ENCODE results near the gene GPR83. TPM values are rescaled to one million over a fixed set of nuclear protein-coding genes. Genes with fewer than 3 reads are reported as not detected.

GPR83 gene
- total RNA-seq, 1 experiment from 2014 or later, result 0.06 TPM

GRCh38 chr11:94338651-94339050 lies 62.6 kb downstream of the GPR83 start:
- ChIA-PET POLR2A (ENCODE audit: low non-redundant PET) (no interaction called here), CTCF (no interaction called here)
- no peak overlapping the region for H3K27ac ChIP-seq (ENCODE audit: low read depth, low read length, poor library complexity, severe bottlenecking)
- H3K9me3 ChIP-seq (ENCODE audit: low read depth, low read length, poor library complexity, severe bottlenecking), result no peaks in the 10 kb centered on the region
- peaks cover 33% of the 10 kb centered on the region for H3K27me3 ChIP-seq (replicated peaks; ENCODE audit: insufficient read depth, low read depth, low read length, poor library complexity)
- no peak overlapping the region for H3K4me3 ChIP-seq (ENCODE audit: low read depth, low read length, poor library complexity, severe bottlenecking)
- no peak for TF ChIP-seq CTCF (conservative IDR thresholded peaks at IDR 0.05; ENCODE audit: low read depth, low read length)
- no peak for TF ChIP-seq EZH2 (IDR thresholded peaks at IDR 0.05; ENCODE audit: borderline replicate concordance, low read depth, low read length, poor library complexity, severe bottlenecking)
- no peaks in the 10 kb centered on the region for H3K4me1 ChIP-seq (ENCODE audit: insufficient read depth, low read length, poor library complexity, severe bottlenecking)
- no TSS peak for BruUV-seq (replicated peaks)
- H3K36me3 ChIP-seq (ENCODE audit: insufficient read depth, low read length, poor library complexity, severe bottlenecking), result no peaks in the 10 kb centered on the region
- intact Hi-C loops (cut with micrococcal nuclease; ENCODE audit: unreplicated experiment), result no loop called here
- no peak for DNase-seq (ENCODE audit: low spot score)

- Histone ChIP-seq H3K4me1 (ENCODE audit: insufficient read depth, low read length, poor library complexity, severe bottlenecking) (no peaks in the 10 kb centered on the region), H3K9me3 (ENCODE audit: low read depth, low read length, poor library complexity, severe bottlenecking) (no peaks in the 10 kb centered on the region), H3K27ac (ENCODE audit: low read depth, low read length, poor library complexity, severe bottlenecking) (no peak overlapping the region), H3K36me3 (ENCODE audit: insufficient read depth, low read length, poor library complexity, severe bottlenecking) (no peaks in the 10 kb centered on the region), H3K4me3 (ENCODE audit: low read depth, low read length, poor library complexity, severe bottlenecking) (no peak overlapping the region), H3K27me3 (replicated peaks; ENCODE audit: insufficient read depth, low read depth, low read length, poor library complexity) (peaks cover 35% of the 10 kb centered on the region)
- intact Hi-C loops (cut with micrococcal nuclease; ENCODE audit: unreplicated experiment), result no loop called here
- CTCF ChIA-PET, result no interaction called here
- DNase-seq (ENCODE audit: low spot score), result no peak
- BruUV-seq (replicated peaks), result no TSS peak
- POLR2A ChIA-PET (ENCODE audit: low non-redundant PET), result no interaction called here
- TF ChIP-seq EZH2 (IDR thresholded peaks at IDR 0.05; ENCODE audit: borderline replicate concordance, low read depth, low read length, poor library complexity, severe bottlenecking) (no peak), CTCF (conservative IDR thresholded peaks at IDR 0.05; ENCODE audit: low read depth, low read length) (no peak)
These were observed 65.2 kb downstream of the GPR83 start for GRCh38 chr11:94336033-94336432.

- Histone ChIP-seq H3K36me3 (ENCODE audit: insufficient read depth, low read length, poor library complexity, severe bottlenecking) (no peaks in the 10 kb centered on the region), H3K9me3 (ENCODE audit: low read depth, low read length, poor library complexity, severe bottlenecking) (no peaks in the 10 kb centered on the region), H3K4me3 (ENCODE audit: low read depth, low read length, poor library complexity, severe bottlenecking) (no peak overlapping the region), H3K27ac (ENCODE audit: low read depth, low read length, poor library complexity, severe bottlenecking) (no peak overlapping the region), H3K27me3 (replicated peaks; ENCODE audit: insufficient read depth, low read depth, low read length, poor library complexity) (peaks cover 31% of the 10 kb centered on the region), H3K4me1 (ENCODE audit: insufficient read depth, low read length, poor library complexity, severe bottlenecking) (no peaks in the 10 kb centered on the region)
- TF ChIP-seq CTCF (conservative IDR thresholded peaks at IDR 0.05; ENCODE audit: low read depth, low read length) (no peak), EZH2 (IDR thresholded peaks at IDR 0.05; ENCODE audit: borderline replicate concordance, low read depth, low read length, poor library complexity, severe bottlenecking) (no peak)
- intact Hi-C loops (cut with micrococcal nuclease; ENCODE audit: unreplicated experiment), result no loop called here
- DNase-seq (ENCODE audit: low spot score), result no peak
- POLR2A ChIA-PET (ENCODE audit: low non-redundant PET), result no interaction called here
- BruUV-seq (replicated peaks), result no TSS peak
- CTCF ChIA-PET, result no interaction called here
These were observed 68.4 kb downstream of the GPR83 start for GRCh38 chr11:94332814-94333213.

Measured in A673 (cell line).